ENCODE data around the gene SHOC2.

The SHOC2 gene

DNA sequence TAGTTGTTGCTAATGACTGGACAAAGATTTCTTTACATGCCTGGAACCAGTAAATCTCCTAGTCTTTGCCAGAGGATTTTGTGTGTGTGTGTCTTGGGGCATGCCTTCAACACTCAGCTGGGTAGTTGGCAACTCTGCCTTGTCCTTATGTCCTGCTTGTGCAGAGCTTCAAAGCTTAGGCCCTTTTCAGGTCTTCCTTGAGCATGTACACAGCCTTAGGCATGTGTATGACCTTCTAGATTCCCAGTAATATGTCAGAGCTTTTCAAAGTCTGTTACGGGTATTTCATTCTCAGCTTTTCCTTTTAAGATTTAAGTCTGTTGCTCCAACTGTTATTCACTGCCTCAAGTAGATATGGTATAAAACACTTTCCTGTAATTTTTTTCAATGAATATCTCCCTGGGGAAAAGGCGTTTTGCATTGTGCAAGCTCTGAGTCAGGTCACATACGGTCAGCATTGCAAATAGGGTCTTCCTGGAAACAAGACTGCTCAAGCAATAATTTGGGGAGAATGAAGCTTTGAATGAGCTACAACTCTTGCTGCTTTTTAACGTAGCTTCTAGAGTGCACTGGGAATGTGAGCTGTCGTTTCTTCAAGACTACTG lies 25.5 kb downstream of the SHOC2 start:
- in situ Hi-C loops (cut with MboI; ENCODE audit: low sequenced_read_pairs) = no loop called here

DNA sequence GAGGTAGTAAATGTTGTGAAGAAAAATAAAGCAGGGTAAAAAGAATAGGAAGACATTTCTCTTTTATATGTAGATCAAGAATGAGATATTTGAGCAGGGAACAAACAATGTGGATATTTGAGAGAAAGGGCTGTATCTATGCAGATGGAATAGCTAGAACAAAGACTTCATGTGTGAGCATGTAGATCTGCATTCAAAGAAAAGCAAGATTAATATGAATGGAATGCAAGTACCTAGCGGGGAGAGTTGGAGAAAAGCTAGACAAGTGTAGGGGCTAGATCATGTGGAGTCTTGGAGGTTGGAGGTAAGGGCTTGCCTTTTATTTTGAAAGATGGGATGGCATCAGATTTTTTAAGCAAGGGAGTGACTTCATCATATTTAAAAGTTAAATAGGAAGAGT lies 27.1 kb downstream of the SHOC2 start:
- in situ Hi-C loops (cut with MboI; ENCODE audit: low sequenced_read_pairs) = no loop called here

DNA sequence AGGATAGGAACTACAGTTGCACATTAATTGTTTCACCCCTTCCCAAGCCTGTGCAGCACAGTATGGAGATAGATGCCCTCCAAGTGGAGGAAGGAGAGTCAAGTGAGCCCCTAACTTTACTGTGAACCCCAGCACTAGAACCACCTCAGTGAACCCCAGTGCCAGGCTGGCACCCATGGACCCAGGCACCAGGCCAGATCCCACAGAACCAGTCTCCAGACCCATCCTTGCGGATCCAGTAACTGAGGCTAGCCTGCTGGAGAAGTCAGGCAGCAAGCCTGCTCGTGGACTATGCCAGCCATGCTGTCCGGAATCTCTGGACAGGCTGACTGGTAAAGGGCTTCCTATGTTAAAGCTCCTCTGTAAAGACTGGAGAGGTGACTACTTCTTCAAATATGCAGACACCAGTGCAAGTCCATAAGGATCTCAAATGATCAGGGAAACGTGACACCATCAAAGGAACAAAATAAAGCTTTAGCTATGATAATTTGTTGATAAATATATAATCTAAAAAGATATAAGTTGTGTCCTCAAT lies 27.7 kb downstream of the SHOC2 start:
- in situ Hi-C loops (cut with MboI; ENCODE audit: low sequenced_read_pairs) = no loop called here

DNA sequence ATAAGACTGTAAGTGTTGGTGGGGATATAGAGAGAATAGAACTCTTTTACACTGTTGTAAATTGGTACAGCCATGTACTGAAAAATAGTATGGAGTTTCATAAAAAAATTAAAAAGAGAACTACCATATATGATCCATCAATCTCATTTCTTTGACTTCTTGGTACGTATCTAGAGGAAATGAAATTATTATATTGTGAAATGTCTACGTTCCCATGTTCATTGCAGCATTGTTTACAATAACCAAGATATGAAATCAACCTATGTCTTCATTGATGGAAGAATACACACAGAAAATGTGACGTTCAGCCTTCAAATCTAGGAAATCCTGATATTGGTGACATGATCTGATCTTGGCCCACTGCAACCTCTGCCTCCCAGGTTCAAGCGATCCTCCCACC lies 32.0 kb downstream of the SHOC2 start:
- in situ Hi-C loops (cut with MboI; ENCODE audit: low sequenced_read_pairs) = no loop called here

DNA sequence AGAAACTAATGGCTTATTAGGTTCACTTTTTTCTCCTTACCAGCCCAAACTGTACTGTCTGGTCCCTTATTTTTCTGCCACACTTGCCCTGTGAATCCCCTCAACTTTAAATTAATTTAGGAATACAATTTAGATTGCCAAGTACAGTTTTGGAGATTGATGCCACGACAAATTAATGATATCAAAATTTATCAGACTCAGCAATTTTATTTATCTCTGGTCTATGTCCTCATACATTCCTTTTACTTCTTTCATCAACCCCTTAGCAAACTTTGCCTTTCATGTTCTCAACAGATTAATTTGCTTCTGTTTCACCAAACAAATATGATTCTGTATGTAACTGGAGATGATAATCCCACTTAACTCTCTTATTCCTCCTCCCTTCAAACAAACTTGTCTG lies 38.2 kb downstream of the SHOC2 start:
- in situ Hi-C loops (cut with MboI; ENCODE audit: low sequenced_read_pairs) = no loop called here

DNA sequence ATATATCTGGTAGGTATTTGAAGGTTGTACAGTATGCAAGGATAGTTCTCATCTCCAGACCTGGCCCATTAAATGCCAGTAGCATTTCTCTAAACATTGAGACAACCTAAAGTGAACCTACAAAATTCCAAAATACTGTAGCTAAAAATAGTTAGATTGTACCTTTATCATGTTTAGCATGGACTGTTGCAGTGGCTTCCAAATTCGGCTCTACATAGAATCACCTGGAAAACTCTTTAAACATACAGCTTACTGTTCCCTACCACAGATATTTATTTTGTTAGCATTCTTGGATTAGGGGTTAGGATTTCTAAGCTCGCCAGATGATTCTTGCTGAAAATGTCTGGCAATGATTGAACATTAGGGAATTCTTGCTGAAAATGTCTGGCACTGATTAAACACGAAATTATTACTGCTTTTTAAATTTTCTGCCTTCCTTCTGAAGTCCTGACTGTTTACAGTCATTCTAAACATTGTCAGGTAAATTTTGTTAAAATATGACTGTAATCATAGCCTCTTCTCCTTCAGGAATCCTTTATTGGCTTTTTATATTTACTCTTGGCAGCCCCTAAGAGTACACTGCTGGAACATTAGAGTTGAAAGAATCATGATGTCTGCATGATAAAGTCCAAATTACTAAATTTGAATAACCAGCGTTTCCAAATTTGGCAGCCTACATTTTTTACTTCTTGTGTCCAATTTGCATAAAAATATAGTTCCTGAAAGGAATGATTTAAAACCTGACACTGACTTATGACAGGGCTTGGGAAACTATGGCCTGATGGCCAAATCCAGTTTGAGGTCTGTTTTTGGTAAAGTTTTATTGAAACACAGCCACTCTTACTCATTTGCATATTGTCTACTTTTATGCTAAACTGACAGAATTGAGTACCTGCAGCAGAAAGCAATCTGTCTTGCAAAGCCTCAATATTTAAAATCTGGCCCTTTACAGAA lies 40.3 kb downstream of the SHOC2 start:
- in situ Hi-C loops (cut with MboI; ENCODE audit: low sequenced_read_pairs) = no loop called here

DNA sequence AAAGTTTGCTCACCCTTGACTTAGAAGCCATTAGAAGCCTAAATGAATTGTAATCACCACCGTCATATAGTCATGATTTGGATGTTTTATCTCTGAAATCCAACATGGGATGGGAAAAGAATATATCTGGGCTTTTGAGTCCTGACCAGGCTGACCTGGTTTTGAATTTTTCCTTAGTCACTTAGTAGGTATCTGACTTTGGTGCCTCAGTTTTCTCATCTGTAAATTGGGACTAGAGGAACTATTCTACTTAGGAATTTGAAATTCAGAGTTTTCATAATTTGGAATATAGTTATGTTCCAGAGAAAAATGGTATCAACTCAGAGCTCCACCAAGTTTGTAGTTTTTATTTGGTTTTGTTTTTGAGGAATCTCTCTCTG lies 40.9 kb downstream of the SHOC2 start:
- in situ Hi-C loops (cut with MboI; ENCODE audit: low sequenced_read_pairs) = no loop called here

DNA sequence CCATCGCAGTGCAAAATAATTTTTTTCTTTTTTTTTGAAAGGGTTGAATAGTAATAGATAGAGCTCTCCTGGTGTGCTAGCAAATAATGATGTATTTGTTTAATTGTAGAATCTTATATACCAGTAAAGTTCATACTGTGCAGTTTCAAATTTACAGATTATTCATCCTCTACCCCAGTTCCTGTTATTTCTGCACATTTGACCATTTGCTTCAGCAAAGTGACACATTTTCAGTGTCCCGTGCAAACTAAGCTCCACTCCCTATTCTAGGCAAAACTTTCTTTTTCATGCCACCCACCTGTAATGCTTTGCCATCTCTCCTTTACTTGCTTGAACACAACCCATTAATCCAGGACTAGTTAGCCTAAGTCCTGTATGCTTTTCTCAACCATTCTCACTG lies 43.0 kb downstream of the SHOC2 start:
- in situ Hi-C loops (cut with MboI; ENCODE audit: low sequenced_read_pairs) = no loop called here

DNA sequence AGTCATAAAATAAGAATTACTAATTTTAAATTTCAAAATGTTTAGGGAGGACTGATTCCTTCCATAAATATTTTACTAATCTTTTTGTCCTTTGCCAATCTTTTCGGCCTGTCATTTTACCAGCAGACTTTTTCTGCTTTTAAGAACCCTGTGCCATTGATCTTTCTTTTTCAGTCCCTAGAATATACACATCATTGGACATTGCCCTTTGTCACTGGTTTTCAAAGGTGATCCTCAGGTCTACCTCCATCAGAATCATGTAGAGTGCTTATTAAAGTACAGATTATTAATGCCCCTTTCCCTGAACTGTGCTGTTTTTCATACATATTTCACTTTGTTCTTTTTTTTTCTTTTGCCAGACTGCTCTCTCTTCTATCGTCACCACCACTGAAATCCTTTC lies 43.8 kb downstream of the SHOC2 start:
- in situ Hi-C loops (cut with MboI; ENCODE audit: low sequenced_read_pairs) = no loop called here

DNA sequence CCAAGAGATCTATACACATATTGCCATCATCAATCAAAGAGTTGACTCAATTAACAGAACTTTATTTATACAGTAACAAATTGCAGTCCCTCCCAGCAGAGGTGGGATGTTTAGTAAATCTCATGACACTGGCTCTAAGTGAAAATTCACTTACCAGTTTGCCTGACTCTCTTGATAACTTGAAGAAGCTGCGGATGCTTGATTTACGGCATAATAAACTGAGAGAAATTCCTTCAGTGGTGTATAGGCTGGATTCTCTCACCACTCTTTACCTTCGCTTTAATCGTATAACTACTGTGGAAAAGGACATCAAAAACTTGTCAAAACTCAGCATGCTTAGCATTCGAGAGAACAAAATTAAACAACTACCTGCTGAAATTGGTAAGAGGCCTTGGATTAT lies 45.3 kb downstream of the SHOC2 start:
- in situ Hi-C loops (cut with MboI; ENCODE audit: low sequenced_read_pairs) = no loop called here

DNA sequence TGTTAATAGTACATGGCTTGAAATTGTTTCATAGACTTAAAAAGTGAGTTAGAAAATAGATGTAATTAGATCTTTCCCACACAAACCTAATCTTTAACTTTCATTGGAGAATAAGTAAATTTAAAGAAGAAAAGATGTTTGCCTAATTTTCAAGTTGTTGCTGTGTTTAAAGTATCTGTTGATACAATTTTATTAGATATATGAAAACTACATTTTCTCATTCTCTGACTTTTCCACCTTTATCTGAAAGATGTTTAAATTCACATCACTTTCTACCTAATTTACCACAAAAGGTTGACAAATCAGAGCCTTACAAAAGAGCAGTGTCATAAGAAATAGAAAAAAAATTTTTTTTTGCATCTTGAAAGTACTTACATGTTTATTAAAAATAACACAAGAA lies 45.8 kb downstream of the SHOC2 start:
- in situ Hi-C loops (cut with MboI; ENCODE audit: low sequenced_read_pairs) = no loop called here

DNA sequence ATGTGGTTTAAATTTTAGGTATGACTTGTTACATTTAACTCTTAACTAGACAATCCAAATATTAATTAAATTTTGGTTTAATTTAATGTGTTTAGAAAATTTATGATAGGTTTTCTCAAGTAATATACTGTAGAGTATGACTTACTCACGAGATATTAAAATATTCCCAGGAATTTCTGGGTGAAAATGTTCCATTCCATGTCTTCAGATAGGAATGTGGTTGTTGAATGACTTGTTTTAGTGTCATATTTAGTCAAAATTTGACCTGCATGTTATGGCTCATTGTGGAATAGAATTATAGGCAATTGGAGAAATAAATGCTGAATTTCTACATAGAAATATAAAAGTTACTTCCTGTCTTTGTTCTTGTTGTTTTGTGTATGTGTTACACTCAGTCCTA lies 46.7 kb downstream of the SHOC2 start:
- in situ Hi-C loops (cut with MboI; ENCODE audit: low sequenced_read_pairs) = no loop called here

DNA sequence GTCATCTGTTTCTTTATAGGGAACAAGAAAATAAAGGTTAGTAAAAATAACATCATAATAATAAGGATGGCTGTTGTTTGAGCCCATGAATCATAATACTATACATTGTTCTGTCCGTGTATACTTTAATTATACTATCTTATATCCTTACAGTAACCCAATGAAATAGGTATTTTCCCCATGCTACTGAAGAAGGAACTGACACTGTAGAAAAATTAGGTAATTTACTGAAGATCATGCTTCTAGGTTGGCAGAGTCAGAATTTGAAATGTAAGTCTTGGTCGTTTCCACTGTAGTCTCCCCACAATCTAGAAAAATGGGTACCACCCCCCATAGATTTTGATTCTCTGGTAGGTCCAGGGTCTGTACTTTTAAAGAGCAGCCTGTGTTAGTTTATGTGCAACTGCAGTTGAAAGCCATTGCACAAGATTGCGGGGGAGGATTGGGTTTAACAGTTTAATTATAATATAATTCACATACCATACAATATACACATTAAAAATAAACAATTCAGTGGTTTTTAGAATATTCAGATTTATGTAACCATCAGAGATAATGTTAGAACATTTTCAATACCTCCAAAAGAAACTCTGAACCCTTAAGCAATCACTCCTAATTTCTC lies 47.7 kb downstream of the SHOC2 start:
- in situ Hi-C loops (cut with MboI; ENCODE audit: low sequenced_read_pairs) = no loop called here

DNA sequence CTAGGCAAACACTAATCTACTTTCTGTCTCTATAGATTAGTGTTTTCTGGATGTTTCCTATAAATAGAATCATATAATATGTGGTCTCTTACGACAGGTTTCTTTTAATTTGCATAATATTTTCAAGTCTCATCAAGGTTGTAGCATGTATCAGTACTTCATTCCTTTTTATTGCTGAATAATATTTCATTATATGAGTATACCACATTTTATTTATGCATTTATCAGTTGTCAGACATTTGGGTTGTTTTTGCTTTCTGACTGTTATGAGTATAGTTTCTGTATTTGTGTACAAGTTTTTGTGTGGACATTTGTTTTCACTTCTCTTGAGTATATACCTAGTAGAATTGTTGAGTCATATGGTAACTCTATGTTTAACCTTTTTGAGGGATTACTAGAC lies 48.2 kb downstream of the SHOC2 start:
- in situ Hi-C loops (cut with MboI; ENCODE audit: low sequenced_read_pairs) = no loop called here

DNA sequence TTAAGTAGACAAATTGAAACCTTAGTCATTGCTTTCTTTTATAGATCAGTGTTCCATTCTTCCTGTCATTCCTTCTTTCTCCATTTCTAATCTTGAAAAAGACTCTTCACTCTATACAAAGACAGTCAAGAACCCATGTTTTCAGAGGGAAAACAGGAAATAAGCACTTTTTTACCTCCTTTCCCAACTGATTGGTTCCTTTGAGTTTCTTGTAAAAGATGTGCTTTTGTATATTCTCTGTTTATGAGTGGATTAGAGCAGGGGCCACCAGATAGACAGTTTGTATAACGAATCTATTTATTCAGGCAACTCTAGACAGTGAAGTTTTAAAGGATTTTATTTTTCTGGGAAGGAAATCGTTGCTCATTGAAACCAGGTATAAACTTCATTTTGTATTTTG lies 49.8 kb downstream of the SHOC2 start:
- in situ Hi-C loops (cut with MboI; ENCODE audit: low sequenced_read_pairs) = no loop called here

DNA sequence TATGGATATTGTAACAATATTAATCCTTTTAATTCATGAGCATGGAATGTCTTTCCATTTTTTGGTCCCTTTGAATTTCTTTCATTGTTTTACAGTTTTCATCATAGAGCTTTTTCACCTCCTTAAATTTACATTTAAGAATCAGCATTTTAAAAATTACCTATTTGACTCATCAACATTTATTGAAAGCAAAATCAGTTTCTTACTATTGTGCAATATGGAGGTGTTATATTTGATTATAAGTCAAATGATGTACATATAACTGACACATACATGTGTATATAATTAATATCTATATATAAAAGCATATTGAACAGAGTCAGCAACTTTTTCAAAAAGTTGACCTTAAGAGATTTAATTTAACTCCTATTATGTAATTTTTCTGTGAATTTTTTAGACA lies 52.2 kb downstream of the SHOC2 start:
- in situ Hi-C loops (cut with MboI; ENCODE audit: low sequenced_read_pairs) = no loop called here

DNA sequence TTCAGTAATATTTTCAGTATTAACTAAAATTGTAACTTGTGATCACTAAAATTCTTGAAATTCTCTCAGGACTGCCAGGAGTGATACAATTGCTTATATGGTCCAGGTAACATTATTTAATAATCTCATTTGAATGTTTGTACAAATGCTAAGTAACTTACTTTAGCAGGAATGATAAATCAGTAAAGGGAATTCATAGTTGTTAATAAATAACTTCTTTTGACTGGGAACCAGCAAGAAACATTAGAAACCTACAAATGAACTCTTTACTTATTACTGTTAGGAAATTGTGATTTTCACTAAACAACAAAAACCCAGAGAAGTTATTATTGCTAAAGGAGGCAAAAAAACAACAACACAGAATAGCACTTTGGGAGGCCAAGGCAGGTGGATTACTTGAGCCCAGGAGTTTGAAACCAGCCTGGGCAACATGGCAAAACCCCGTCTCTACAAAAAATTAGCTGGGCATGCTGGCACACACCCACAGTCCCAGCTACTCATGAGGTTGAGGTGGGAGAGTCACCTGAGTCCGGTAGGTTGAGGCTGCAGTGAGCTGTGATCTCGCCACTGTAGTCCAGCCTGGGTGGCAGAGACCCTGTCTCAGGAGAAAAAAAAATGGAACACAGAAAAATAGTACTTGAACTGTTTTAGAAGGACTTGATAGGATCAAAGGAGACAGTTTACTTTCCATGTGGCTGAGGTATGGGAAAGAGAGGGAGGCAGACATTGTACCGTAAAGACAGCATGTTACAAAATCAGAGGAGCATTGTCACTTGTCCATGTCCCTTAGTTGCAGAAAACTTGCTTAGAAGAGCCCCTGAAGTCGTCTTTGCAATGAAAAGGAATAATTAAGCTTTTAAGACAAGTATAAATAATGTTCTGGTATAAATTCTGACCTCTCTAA lies 53.1 kb downstream of the SHOC2 start:
- in situ Hi-C loops (cut with MboI; ENCODE audit: low sequenced_read_pairs) = no loop called here

DNA sequence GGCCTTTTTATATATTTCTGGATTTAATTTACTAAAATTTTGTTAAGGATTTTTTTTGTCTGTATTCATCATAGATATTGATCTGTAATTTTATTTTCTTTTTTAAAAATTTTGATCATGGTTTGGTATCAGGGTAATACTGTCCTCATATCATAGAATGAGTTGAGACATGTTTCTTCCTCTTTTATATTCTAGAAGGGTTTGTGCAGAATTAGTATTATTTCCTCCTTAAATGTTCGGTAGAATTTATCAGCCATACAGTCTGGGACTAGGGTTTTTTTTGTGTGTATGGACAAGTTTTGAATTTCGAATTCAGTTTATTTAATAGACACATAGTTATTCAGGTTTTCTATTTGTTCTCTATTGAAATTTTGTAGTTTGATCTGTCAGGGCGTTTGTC lies 54.0 kb downstream of the SHOC2 start:
- in situ Hi-C loops (cut with MboI; ENCODE audit: low sequenced_read_pairs) = no loop called here

DNA sequence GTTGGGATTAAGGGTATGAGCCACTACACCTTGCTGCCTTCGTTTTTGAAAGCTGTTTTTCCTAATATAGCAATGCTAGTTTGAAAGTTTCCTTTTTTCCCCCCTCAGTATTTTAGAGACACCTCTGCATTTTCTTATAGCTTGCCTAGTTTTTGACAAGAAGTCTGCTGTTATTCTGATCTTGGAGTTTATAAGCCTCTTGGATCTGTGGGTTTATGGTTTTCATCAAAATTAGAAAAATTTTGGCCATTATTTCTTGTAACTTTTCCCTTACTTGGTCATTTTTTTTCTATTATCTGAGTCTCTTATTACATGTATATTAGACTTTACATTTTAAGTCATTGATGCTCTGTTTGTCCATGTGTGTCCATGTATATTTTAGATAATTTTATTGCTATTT lies 57.2 kb downstream of the SHOC2 start:
- in situ Hi-C loops (cut with MboI; ENCODE audit: low sequenced_read_pairs) = no loop called here

DNA sequence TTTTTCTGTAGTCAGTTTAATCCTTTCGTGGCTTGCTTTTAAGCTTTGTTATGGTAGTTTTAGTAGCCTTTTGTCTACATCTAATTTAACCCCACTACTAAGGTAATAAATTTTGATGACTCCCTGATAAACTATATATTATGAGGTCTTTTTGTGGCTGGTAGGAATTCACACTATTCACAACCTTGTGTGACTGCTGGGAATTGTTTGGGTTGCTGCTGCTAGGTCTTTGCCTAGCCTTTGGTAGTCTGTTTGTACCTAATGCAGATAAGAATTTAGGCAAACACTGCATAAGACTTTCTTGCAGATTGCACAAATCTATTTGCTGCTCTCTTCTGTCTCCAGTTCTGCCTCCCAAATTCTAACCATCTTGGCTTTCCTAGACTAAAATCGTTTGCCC lies 58.3 kb downstream of the SHOC2 start:
- in situ Hi-C loops (cut with MboI; ENCODE audit: low sequenced_read_pairs) = no loop called here

DNA sequence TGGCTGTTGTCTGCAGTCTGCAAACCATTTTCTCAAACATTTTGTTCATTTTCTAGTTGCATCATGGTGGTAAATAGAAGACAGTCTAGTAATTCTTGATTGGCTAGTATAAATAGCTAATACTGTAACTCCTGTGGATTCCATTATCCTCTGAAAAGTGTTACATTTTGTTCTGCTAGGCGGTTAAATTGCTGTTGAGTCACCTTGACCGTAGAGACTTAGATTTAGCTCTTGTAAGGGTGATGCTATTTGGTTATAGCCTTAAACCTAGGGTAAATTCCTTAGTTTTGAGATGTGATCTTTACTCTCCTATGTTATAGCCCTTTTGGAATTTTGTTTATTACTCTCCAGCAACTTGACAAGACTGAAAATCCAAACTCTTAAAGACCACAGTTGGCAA lies 58.8 kb downstream of the SHOC2 start:
- in situ Hi-C loops (cut with MboI; ENCODE audit: low sequenced_read_pairs) = no loop called here
